ENCODE measurements around the gene PTPRN2.
"Not testable (repeated sequence)": the region's sequence is repeated elsewhere in the genome, so short reads cannot be mapped to it uniquely, and the experiment has no call there.

The PTPRN2 gene

GRCh38 chr7:158321056-158321700 is 266.4 kb downstream of the PTPRN2 start:
- DNase-seq (ENCODE audit: low spot score): peak; percentile 36

- DNase-seq (ENCODE audit: low spot score): peak; percentile 20
Measured at GRCh38 chr7:158320328-158320727, 267.3 kb downstream of the PTPRN2 start.

GRCh38 chr7:158318511-158318913 is 269.1 kb downstream of the PTPRN2 start:
- peak; percentile 62 for DNase-seq (ENCODE audit: low spot score)

- DNase-seq (ENCODE audit: low spot score): peak; percentile 90
Measured at GRCh38 chr7:158317238-158318205, 270.1 kb downstream of the PTPRN2 start.

- DNase-seq (ENCODE audit: low spot score): peak; percentile 39
Measured at GRCh38 chr7:158316466-158317031, 271.1 kb downstream of the PTPRN2 start.

GRCh38 chr7:158315881-158316280 is 271.7 kb downstream of the PTPRN2 start:
- peak; percentile 22 for DNase-seq (ENCODE audit: low spot score)

GRCh38 chr7:158315326-158315725 is 272.3 kb downstream of the PTPRN2 start:
- peak; percentile 18 for DNase-seq (ENCODE audit: low spot score)

GRCh38 chr7:158314394-158314793 is 273.2 kb downstream of the PTPRN2 start:
- peak; percentile 27 for DNase-seq (ENCODE audit: low spot score)

GRCh38 chr7:158313931-158314330 is 273.7 kb downstream of the PTPRN2 start:
- DNase-seq (ENCODE audit: low spot score): peak; percentile 24

GRCh38 chr7:158312789-158313188 is 274.8 kb downstream of the PTPRN2 start:
- DNase-seq (ENCODE audit: low spot score): peak; percentile 25

GRCh38 chr7:158311791-158312190 is 275.8 kb downstream of the PTPRN2 start:
- DNase-seq (ENCODE audit: low spot score): peak; percentile 11

GRCh38 chr7:158310924-158311666 is 276.5 kb downstream of the PTPRN2 start:
- peak; percentile 29 for DNase-seq (ENCODE audit: low spot score)

GRCh38 chr7:158309868-158310763 is 277.5 kb downstream of the PTPRN2 start:
- DNase-seq (ENCODE audit: low spot score): peak; percentile 29

GRCh38 chr7:158308001-158308400 is 279.6 kb downstream of the PTPRN2 start:
- no peak for DNase-seq (ENCODE audit: low spot score)

- not testable (repeated sequence) for DNase-seq (ENCODE audit: low spot score)
Measured at GRCh38 chr7:158304072-158304471, 283.6 kb downstream of the PTPRN2 start.

- DNase-seq (ENCODE audit: low spot score): peak; percentile 50
Measured at GRCh38 chr7:158303121-158303520, 284.5 kb downstream of the PTPRN2 start.

- DNase-seq (ENCODE audit: low spot score): peak; percentile 38
Measured at GRCh38 chr7:158302274-158303070, 285.2 kb downstream of the PTPRN2 start.

- DNase-seq (ENCODE audit: low spot score): no peak
Measured at GRCh38 chr7:158301207-158301606, 286.4 kb downstream of the PTPRN2 start.

- DNase-seq (ENCODE audit: low spot score): peak; percentile 23
Measured at GRCh38 chr7:158300427-158300826, 287.2 kb downstream of the PTPRN2 start.

- DNase-seq (ENCODE audit: low spot score): no peak
Measured at GRCh38 chr7:158299607-158300006, 288.0 kb downstream of the PTPRN2 start.
